Cardiac muscle cell (in vitro differentiated cells and primary cell): ENCODE results near the gene NAB1. TPM values are rescaled to one million over a fixed set of nuclear protein-coding genes. Genes with fewer than 3 reads are reported as not detected.
A peak's percentile ranks its signal among the peaks of the same experiment; 100 is the strongest.

ENCODE experiments used
- DNase-seq, 2 donors: peaks; one replicate each; pipeline versions ENCODE4 v3.0.0 to v3.0.0-alpha.2; 2010 to 2017; ENCODE audit warnings: low read depth in 1 of 2, low spot score in 1 of 2
- H3K27ac ChIP-seq: fragments of 200-600 bp; sonication (generic); 2 replicates; pipeline ENCODE4 v1.5.1; 2016
- H3K27me3 ChIP-seq: fragments of 200-600 bp; sonication (generic); 2 replicates; pipeline ENCODE4 v1.6.0; 2016; ENCODE audit warnings: control low read depth
- H3K36me3 ChIP-seq: fragments of 200-600 bp; sonication (generic); 2 replicates; pipeline ENCODE4 v1.5.1; 2016; ENCODE audit warnings: control low read depth
- H3K4me1 ChIP-seq: fragments of 200-600 bp; sonication (generic); 2 replicates; pipeline ENCODE4 v1.8.1; 2017; ENCODE audit warnings: low read depth, mild to moderate bottlenecking, mixed run types
- H3K4me3 ChIP-seq: fragments of 200-600 bp; sonication (generic); 2 replicates; pipeline ENCODE4 v1.5.1; 2016; ENCODE audit warnings: mild to moderate bottlenecking
- H3K9me3 ChIP-seq: fragments of 200-600 bp; sonication (generic); 2 replicates; pipeline ENCODE4 v1.5.1; 2017; ENCODE audit warnings: low read depth, mild to moderate bottlenecking, control low read depth
- polyA plus RNA-seq: library from polyadenylated mRNA; unstranded; fragments of >200 nt; fragmentation: Nextera tagmentation; extraction: Ambion mirVana; gene quantifications from 2 replicates; pipeline ENCODE4 v1.2.1, GENCODE V29; 2016
- total RNA-seq: library from RNA; depleted of rRNA; stranded (reverse); fragments of >200 nt; gene quantifications from 2 replicates; pipeline ENCODE4 v1.2.3, GENCODE V29; 2016
- TF ChIP-seq, protein P1 (sequence below): IDR thresholded peaks from 2 replicates; pipeline ENCODE4 v1.5.1; 2012; ENCODE audit warnings: low read depth, mild to moderate bottlenecking, low read length

Gene NAB1
- total and polyA plus RNA-seq, 2 experiments from 2014 or later = 10.0 to 50.7 TPM

DNA sequence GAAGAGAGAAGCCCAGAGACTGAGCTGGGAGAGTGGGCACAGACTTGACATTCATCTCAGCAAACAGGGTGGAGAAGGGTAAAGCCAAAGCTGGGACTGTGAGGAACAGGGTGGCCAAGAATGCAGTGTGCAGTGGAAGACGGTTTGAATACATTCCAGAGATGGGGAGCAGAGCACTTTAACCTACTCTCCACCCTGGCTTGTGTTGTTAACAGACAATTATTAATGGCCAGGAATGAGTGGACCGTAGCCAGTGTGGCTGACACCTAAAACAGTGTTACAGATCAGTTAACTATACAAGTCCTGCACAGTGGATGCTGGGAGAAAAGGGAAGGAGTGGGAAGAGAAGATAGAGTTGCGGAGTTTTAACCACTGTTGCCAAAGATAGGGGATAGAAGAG is 7.4 kb upstream of the NAB1 start:
- Histone ChIP-seq H3K4me1 (peaks cover 25% of the 10 kb centered on the region), H3K4me3 (no peak overlapping the region), H3K9me3 (no peaks in the 10 kb centered on the region), H3K27ac (no peak overlapping the region), H3K36me3 (no peaks in the 10 kb centered on the region), H3K27me3 (no peaks in the 10 kb centered on the region)
- DNase-seq = peak in 1 of 2 donors; percentile 58
- TF ChIP-seq, protein P1, sequence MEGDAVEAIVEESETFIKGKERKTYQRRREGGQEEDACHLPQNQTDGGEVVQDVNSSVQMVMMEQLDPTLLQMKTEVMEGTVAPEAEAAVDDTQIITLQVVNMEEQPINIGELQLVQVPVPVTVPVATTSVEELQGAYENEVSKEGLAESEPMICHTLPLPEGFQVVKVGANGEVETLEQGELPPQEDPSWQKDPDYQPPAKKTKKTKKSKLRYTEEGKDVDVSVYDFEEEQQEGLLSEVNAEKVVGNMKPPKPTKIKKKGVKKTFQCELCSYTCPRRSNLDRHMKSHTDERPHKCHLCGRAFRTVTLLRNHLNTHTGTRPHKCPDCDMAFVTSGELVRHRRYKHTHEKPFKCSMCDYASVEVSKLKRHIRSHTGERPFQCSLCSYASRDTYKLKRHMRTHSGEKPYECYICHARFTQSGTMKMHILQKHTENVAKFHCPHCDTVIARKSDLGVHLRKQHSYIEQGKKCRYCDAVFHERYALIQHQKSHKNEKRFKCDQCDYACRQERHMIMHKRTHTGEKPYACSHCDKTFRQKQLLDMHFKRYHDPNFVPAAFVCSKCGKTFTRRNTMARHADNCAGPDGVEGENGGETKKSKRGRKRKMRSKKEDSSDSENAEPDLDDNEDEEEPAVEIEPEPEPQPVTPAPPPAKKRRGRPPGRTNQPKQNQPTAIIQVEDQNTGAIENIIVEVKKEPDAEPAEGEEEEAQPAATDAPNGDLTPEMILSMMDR = no peak

DNA sequence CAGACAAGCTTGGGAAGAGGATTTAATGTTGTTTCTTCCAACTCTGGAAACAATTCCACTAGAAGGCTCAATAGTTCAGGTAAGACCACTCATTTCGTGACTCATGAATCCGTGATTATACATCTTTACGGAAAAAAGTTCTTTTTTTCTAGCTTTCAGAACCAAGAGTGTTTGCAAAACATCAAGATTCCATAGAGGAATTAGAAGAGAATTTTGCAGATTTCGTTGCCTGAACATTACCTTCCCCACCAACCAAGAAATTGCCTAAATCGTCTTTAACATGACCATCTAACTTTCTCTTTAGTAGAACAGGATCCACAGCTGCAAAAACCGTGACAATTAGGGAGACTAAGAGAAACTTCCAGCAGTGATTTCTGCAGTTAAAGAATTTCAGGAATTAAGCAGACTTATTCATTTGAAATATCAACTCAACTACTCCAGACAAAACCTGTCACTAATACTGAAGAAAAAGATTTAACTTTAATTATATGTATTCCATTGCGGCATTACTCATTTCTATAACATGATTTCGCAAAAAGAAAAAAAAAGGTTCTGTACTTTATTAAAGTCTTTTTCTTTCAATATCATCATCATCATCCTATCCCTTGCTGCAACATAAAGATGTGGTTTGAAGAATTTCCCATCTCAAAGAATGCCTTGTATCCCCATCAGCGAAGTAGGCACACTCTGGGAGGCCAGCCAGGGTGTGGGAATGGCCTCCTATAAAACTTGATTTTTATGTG is 1.9 kb upstream of the NAB1 start:
- H3K27me3 ChIP-seq = no peaks in the 10 kb centered on the region
- DNase-seq = peak in 1 of 2 donors; percentile 46
- no peaks in the 10 kb centered on the region for H3K36me3 ChIP-seq
- no peaks in the 10 kb centered on the region for H3K9me3 ChIP-seq
- TF ChIP-seq, protein P1 = no peak
- H3K4me1 ChIP-seq = peaks cover 14% of the 10 kb centered on the region
- H3K4me3 ChIP-seq = no peak overlapping the region
- H3K27ac ChIP-seq = no peak overlapping the region

DNA sequence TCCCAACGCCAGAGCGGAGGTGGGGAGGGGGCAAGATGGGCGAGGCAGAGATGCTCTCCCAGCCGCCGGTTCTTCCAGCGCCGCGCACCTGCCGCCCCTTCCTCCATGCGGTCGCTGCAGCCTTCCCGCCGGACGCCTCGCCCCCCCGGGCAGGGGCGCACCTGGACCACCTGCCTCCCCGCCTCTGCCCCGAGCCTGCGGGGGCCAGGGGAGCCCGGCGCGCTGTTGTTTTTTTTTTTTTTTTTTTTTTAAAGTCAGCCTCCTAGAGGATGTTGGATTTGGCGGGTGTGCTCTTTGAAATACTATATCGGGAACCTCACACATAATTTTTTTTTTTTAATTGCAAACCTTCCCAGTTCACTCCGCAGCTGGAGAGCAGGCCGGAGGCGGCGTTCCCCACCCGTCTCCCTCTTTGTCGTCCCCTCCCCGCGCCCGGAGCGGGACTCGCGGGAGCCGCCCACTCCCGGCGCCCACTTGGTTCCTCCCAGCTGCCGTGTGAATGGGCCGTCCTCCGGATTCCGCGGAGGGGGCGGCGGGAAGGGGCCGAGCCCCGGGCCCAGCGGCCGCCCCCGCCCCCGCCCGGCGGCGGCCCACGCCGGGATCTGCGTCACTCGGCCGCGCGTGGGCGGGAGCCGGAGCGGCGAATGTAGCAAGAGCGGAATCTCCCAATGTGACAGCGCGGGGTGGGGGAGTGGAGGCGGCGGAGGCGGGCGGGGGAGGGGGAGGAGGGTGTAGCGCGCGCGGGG is 421 bp upstream of the NAB1 start:
- peak; percentile 85 to 96 for DNase-seq
- TF ChIP-seq, protein P1 = no peak
- no peaks in the 10 kb centered on the region for H3K9me3 ChIP-seq
- H3K36me3 ChIP-seq = no peaks in the 10 kb centered on the region
- peak overlapping the region; percentile 89 for H3K4me3 ChIP-seq
- peak overlapping the region; percentile 74 for H3K27ac ChIP-seq
- peaks cover 14% of the 10 kb centered on the region for H3K4me1 ChIP-seq
- no peaks in the 10 kb centered on the region for H3K27me3 ChIP-seq

DNA sequence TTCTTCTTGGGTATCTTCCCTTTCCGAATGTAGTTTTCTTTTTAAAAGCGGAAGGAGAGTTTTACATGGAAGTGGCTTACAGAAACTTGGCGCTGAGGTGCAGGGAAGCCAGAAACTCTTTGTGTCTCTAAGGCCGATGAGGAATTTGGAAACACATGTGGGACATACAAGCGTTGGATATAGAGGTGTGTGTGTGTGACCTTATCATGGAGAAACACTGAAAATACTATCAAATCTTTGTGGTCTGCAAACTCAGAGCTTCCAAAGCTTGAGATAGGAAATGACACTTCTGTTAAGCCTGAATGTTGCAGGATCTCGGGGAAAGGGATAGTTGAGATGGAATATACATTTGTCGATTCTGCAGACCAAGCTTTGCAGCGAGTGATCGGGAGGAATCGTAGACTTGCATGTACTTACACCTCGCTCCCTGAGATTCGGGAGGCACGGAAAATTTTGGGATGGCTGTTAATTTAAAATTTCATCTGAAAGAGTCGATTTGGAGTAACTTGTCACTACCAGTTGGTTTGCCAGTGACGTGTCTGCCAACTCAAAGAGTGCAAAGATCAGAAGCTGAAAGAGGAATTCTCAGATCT is 1.0 kb downstream of the NAB1 start:
- DNase-seq = peak; percentile 36 to 55
- H3K4me1 ChIP-seq = peaks cover 6% of the 10 kb centered on the region
- no peaks in the 10 kb centered on the region for H3K27me3 ChIP-seq
- TF ChIP-seq, protein P1 = no peak
- H3K4me3 ChIP-seq = peak overlapping the region; percentile 89
- peak overlapping the region; percentile 70 for H3K27ac ChIP-seq
- H3K36me3 ChIP-seq = no peaks in the 10 kb centered on the region
- no peaks in the 10 kb centered on the region for H3K9me3 ChIP-seq

DNA sequence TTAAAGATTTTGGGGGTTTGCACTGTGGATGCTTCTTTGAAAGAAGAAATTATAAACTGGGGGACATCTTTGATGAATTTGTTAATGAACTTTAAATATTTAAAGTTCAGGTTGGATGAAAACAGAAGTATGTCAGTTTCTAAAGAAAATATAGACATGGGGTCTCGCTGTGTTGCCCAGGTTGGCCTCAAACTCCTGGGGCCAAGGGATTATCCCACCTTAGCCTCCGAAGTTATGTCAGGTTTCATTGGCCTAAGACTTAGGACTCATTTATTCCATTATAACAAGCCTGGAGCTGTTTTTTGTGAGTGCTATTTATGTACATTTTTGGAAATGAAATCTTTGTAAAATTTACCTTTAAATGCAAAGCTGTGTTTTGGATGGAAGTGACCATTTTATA is 2.5 kb downstream of the NAB1 start:
- Histone ChIP-seq H3K4me1 (peaks cover 12% of the 10 kb centered on the region), H3K27me3 (no peaks in the 10 kb centered on the region), H3K4me3 (no peak overlapping the region), H3K27ac (no peak overlapping the region), H3K9me3 (no peaks in the 10 kb centered on the region), H3K36me3 (no peaks in the 10 kb centered on the region)
- TF ChIP-seq, protein P1 = no peak
- no peak for DNase-seq
